SU-DHL-6 (cell line): ENCODE data around the gene RPL12.

Experiments used
- H2AFZ ChIP-seq: fragments of 200-600 bp; sonication (generic); 2 replicates; pipeline ENCODE4 v1.6.1; 2014; ENCODE audit warnings: low read depth, mild to moderate bottlenecking, moderate library complexity, mixed read lengths, antibody characterized with exemption, low read length; ENCODE audit not compliant: severe bottlenecking
- H3F3A ChIP-seq: fragments of 200-600 bp; shearing (Covaris generic); 2 replicates; pipeline ENCODE4 v1.6.0; 2016; ENCODE audit warnings: antibody characterized with exemption, mild to moderate bottlenecking; ENCODE audit not compliant: insufficient read depth
- H3K27ac ChIP-seq: fragments of 200-600 bp; sonication (generic); 2 replicates; pipeline ENCODE4 v1.5.1; 2016; ENCODE audit warnings: low read depth, mild to moderate bottlenecking, low read length, moderate library complexity, mixed read lengths
- H3K27me3 ChIP-seq: fragments of 200-600 bp; sonication (generic), shearing (Covaris generic); 2 replicates; pipeline ENCODE4 v1.6.0; 2014; ENCODE audit warnings: mild to moderate bottlenecking, low read length
- H3K36me3 ChIP-seq: fragments of 200-600 bp; sonication (generic); 2 replicates; pipeline ENCODE4 v1.6.1; 2014; ENCODE audit warnings: mild to moderate bottlenecking, low read length, mixed read lengths
- H3K4me2 ChIP-seq: fragments of 300-600, 200-600 bp; shearing (Covaris generic), sonication (generic); 2 replicates; pipeline ENCODE4 v1.6.0; 2014; ENCODE audit warnings: low read length, low read depth, mild to moderate bottlenecking; ENCODE audit not compliant: poor library complexity, severe bottlenecking
- H3K4me3 ChIP-seq: fragments of 200-600 bp; sonication (generic); 2 replicates; pipeline ENCODE4 v1.5.1; 2014; ENCODE audit warnings: antibody characterized with exemption, low read length, mild to moderate bottlenecking, mixed read lengths; ENCODE audit not compliant: insufficient read depth, poor library complexity, severe bottlenecking
- H3K79me2 ChIP-seq: fragments of 200-600 bp; sonication (generic); 2 replicates; pipeline ENCODE4 v1.6.1; 2014; ENCODE audit warnings: mild to moderate bottlenecking, low read length, moderate library complexity; ENCODE audit not compliant: insufficient read depth
- H3K9ac ChIP-seq: fragments of 200-600 bp; sonication (generic); 2 replicates; pipeline ENCODE4 v1.7.0; 2014; ENCODE audit warnings: mild to moderate bottlenecking, low read length
- H3K9me2 ChIP-seq: fragments of 200-600 bp; sonication (generic); replicated peaks from 2 replicates; pipeline ENCODE4 v1.6.1; 2014; ENCODE audit warnings: low read length; ENCODE audit not compliant: insufficient read depth
- H3K9me3 ChIP-seq: fragments of 200-600 bp; sonication (generic); 2 replicates; pipeline ENCODE4 v1.6.1; 2014; ENCODE audit warnings: low read length, mixed read lengths; ENCODE audit not compliant: insufficient read depth
- H4K20me1 ChIP-seq: fragments of 200-600 bp; sonication (generic); 2 replicates; pipeline ENCODE4 v1.6.1; 2014; ENCODE audit warnings: low read depth, mild to moderate bottlenecking, antibody characterized with exemption, low read length, moderate library complexity, mixed read lengths
- CTCF ChIP-seq: fragments of 200-600 bp; sonication (generic); IDR thresholded peaks from one replicate; pipeline ENCODE4 v1.5.1; 2017; ENCODE audit warnings: antibody characterized with exemption, mild to moderate bottlenecking, low read length, moderate library complexity; ENCODE audit not compliant: insufficient read depth, poor library complexity, severe bottlenecking
- EZH2phosphoT487 ChIP-seq: fragments of 200-600 bp; sonication (generic), shearing (Covaris generic); conservative IDR thresholded peaks from 2 replicates; pipeline ENCODE4 v1.6.1; 2018; ENCODE audit warnings: mild to moderate bottlenecking, antibody characterized with exemption, low read length, moderate library complexity, mixed read lengths

The RPL12 gene

GRCh38 chr9:127498298-127498697, 47.1 kb upstream of the RPL12 start:
- Histone ChIP-seq H3K79me2 (no peaks in the 10 kb centered on the region), H3K9me3 (no peaks in the 10 kb centered on the region), H3K27ac (no peak overlapping the region), H3K27me3 (no peaks in the 10 kb centered on the region), H3F3A (no peaks in the 10 kb centered on the region), H3K9me2 (no peaks in the 10 kb centered on the region), H3K4me2 (no peak overlapping the region), H3K9ac (no peak overlapping the region), H2AFZ (no peak overlapping the region), H3K36me3 (no peaks in the 10 kb centered on the region), H4K20me1 (no peaks in the 10 kb centered on the region), H3K4me3 (no peak overlapping the region)
- TF ChIP-seq CTCF (no peak), EZH2phosphoT487 (no peak)

DNA sequence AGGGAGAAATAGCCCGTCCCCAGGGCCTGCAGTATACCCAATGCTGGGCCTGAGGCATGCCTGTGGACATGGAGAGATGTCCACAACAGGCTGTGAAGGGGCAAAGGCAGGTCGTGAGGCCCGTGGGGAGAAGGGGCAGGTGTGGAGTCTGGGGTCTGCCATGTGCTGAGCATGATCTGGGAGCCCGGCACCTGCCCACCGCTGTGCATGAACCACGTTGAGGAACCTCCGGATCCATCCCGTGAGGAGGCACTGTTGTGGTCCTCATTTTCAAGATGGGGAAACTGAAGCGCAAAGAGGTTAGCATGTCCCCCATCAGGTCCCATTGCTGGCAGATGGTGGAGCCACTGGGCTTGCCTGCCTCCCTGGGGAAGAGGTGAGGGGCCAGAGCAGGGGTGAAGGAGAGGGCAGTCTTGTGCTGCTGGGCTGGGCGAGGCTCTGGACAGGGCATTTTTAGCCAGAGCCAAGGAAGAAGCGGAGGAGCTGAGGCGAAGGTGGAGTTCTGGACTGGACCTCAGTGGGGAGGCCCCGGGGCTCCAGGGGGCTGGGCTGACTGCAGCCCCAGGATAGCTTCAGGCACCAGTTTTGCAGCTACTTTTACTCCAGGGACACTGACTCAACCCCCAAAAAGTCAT, 46.6 kb upstream of the RPL12 start:
- H3K9me2 ChIP-seq = no peaks in the 10 kb centered on the region
- no peak overlapping the region for H3K27ac ChIP-seq
- TF ChIP-seq EZH2phosphoT487 (no peak), CTCF (no peak)
- H3K9ac ChIP-seq = no peak overlapping the region
- H3K9me3 ChIP-seq = no peaks in the 10 kb centered on the region
- no peak overlapping the region for H3K4me3 ChIP-seq
- no peaks in the 10 kb centered on the region for H4K20me1 ChIP-seq
- no peak overlapping the region for H2AFZ ChIP-seq
- H3K4me2 ChIP-seq = no peak overlapping the region
- H3K79me2 ChIP-seq = no peaks in the 10 kb centered on the region
- H3K27me3 ChIP-seq = no peaks in the 10 kb centered on the region
- H3K36me3 ChIP-seq = no peaks in the 10 kb centered on the region
- H3F3A ChIP-seq = no peaks in the 10 kb centered on the region

DNA sequence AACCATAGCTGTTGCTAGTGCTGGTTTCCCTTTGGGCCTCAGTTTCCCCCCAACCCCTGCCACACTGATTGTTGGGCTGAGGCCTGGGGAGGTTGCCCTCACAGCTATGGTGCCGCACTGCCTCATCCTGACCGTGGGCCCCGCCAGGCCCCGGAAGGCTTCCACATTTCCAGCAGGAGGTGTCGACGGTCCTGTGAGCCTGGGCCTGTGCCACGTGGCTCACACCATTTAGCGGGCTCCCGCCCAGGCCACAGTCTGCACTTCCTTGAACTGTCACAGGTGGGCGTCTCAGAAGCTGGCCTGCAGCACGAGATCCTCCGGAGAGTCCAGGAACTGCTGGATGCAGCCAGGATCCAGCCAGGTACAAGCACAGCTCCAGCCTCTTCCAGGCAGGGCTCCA, 45.8 kb upstream of the RPL12 start:
- no peak for TF ChIP-seq CTCF
- no peak for TF ChIP-seq EZH2phosphoT487
- H3F3A ChIP-seq = no peaks in the 10 kb centered on the region
- no peak overlapping the region for H3K4me2 ChIP-seq
- H2AFZ ChIP-seq = no peak overlapping the region
- H3K9me2 ChIP-seq = no peaks in the 10 kb centered on the region
- no peaks in the 10 kb centered on the region for H4K20me1 ChIP-seq
- H3K36me3 ChIP-seq = no peaks in the 10 kb centered on the region
- H3K9me3 ChIP-seq = no peaks in the 10 kb centered on the region
- no peaks in the 10 kb centered on the region for H3K79me2 ChIP-seq
- no peak overlapping the region for H3K9ac ChIP-seq
- H3K4me3 ChIP-seq = no peak overlapping the region
- H3K27me3 ChIP-seq = no peaks in the 10 kb centered on the region
- no peak overlapping the region for H3K27ac ChIP-seq
